Neutrophil (primary cell): ENCODE results near the gene SP110.

Source experiments
- H3K27ac ChIP-seq: fragments of 200-600 bp; sonication (generic); 2 replicates; pipeline ENCODE4 v1.5.1; 2016; ENCODE audit warnings: mild to moderate bottlenecking, moderate library complexity
- H3K27me3 ChIP-seq: fragments of 200-600 bp; sonication (generic); 2 replicates; pipeline ENCODE4 v1.6.0; 2016; ENCODE audit warnings: mild to moderate bottlenecking
- H3K36me3 ChIP-seq: fragments of 200-600 bp; sonication (generic); 2 replicates; pipeline ENCODE4 v1.5.1; 2017
- H3K4me1 ChIP-seq, 2 experiments: fragments of 200-600 bp in 1 of 2; sonication (generic) in 1 of 2; 1 replicate in 1 of 2; 2 replicates in 1 of 2; pipeline versions ENCODE4 v1.5.1 to v1.6.1; 2013 to 2016; ENCODE audit warnings: low read depth in 1 of 2, low read length in 1 of 2, mild to moderate bottlenecking in 1 of 2, moderate library complexity in 1 of 2; ENCODE audit not compliant: control insufficient read depth in 1 of 2, insufficient read depth in 1 of 2
- H3K4me3 ChIP-seq, 2 experiments: fragments of 200-600 bp in 1 of 2; sonication (generic) in 1 of 2; 1 replicate in 1 of 2; 2 replicates in 1 of 2; pipeline ENCODE4 v1.5.1; 2013 to 2016; ENCODE audit warnings: low read depth in 1 of 2, low read length in 1 of 2, mild to moderate bottlenecking in 1 of 2, moderate library complexity in 1 of 2
- H3K9me3 ChIP-seq: fragments of 200-600 bp; sonication (generic); 2 replicates; pipeline ENCODE4 v1.5.1; 2016
- TF ChIP-seq, protein P1 (sequence below): fragments of 200-600 bp; sonication (generic); IDR thresholded peaks from 2 replicates; pipeline ENCODE4 v1.5.1; 2016; ENCODE audit warnings: antibody characterized with exemption

SP110 gene

GRCh38 chr2:230216489-230216888 lies 3.3 kb downstream of the SP110 start:
- Histone ChIP-seq H3K4me3 (no peak overlapping the region), H3K4me1 (peaks cover 34 to 37% of the 10 kb centered on the region in 2 experiments), H3K27ac (peak overlapping the region; percentile 1), H3K36me3 (peaks cover 59% of the 10 kb centered on the region), H3K9me3 (no peaks in the 10 kb centered on the region), H3K27me3 (no peaks in the 10 kb centered on the region)
- TF ChIP-seq, protein P1, sequence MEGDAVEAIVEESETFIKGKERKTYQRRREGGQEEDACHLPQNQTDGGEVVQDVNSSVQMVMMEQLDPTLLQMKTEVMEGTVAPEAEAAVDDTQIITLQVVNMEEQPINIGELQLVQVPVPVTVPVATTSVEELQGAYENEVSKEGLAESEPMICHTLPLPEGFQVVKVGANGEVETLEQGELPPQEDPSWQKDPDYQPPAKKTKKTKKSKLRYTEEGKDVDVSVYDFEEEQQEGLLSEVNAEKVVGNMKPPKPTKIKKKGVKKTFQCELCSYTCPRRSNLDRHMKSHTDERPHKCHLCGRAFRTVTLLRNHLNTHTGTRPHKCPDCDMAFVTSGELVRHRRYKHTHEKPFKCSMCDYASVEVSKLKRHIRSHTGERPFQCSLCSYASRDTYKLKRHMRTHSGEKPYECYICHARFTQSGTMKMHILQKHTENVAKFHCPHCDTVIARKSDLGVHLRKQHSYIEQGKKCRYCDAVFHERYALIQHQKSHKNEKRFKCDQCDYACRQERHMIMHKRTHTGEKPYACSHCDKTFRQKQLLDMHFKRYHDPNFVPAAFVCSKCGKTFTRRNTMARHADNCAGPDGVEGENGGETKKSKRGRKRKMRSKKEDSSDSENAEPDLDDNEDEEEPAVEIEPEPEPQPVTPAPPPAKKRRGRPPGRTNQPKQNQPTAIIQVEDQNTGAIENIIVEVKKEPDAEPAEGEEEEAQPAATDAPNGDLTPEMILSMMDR, result no peak

- peaks cover 99% of the 10 kb centered on the region for H3K36me3 ChIP-seq
- no peaks in the 10 kb centered on the region for H3K9me3 ChIP-seq
- peaks cover 27 to 31% of the 10 kb centered on the region in 2 experiments for H3K4me1 ChIP-seq
- TF ChIP-seq, protein P1, result no peak
- no peaks in the 10 kb centered on the region for H3K27me3 ChIP-seq
- peak overlapping the region; percentile 87 for H3K27ac ChIP-seq
- no peak overlapping the region for H3K4me3 ChIP-seq
These were observed 10.2 kb downstream of the SP110 start for GRCh38 chr2:230209422-230210051.

DNA sequence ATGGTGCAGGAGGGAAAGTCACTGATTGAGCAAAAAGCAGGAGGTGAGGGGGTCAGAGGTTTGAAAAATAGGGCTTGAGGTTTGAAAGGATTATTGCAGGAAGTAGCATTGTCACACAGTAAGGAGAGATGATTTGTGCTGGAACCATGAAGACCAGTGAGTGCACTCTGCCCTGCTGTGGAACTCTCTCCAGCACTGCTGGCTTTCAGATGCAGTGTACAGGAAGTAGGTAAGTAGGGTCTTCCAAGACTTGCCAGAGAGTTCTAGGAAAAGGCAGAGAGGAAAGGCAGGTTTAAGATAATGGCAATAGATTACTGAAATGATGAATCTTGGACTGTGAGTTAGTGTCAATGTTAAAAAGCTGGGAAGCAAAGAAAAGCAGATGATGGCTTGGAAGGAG lies 11.2 kb downstream of the SP110 start:
- Histone ChIP-seq H3K4me1 (peaks cover 27 to 32% of the 10 kb centered on the region in 2 experiments), H3K27me3 (no peaks in the 10 kb centered on the region), H3K27ac (peak overlapping the region; percentile 87), H3K4me3 (no peak overlapping the region), H3K36me3 (peaks cover 99% of the 10 kb centered on the region), H3K9me3 (no peaks in the 10 kb centered on the region)
- TF ChIP-seq, protein P1, result no peak

- H3K9me3 ChIP-seq, result no peaks in the 10 kb centered on the region
- H3K27me3 ChIP-seq, result no peaks in the 10 kb centered on the region
- no peak overlapping the region for H3K4me3 ChIP-seq
- peaks cover 99% of the 10 kb centered on the region for H3K36me3 ChIP-seq
- peak overlapping the region; percentile 75 for H3K27ac ChIP-seq
- TF ChIP-seq, protein P1, result no peak
- H3K4me1 ChIP-seq, result peaks cover 27 to 32% of the 10 kb centered on the region in 2 experiments
These were observed 14.1 kb downstream of the SP110 start for GRCh38 chr2:230205721-230206120.

GRCh38 chr2:230205034-230205433 lies 14.8 kb downstream of the SP110 start:
- H3K4me3 ChIP-seq, result no peak overlapping the region
- peak overlapping the region; percentile 75 for H3K27ac ChIP-seq
- TF ChIP-seq, protein P1, result no peak
- no peaks in the 10 kb centered on the region for H3K9me3 ChIP-seq
- H3K4me1 ChIP-seq, result peaks cover 21 to 25% of the 10 kb centered on the region in 2 experiments
- H3K27me3 ChIP-seq, result no peaks in the 10 kb centered on the region
- H3K36me3 ChIP-seq, result peaks cover 99% of the 10 kb centered on the region
